ENCODE results near the gene DFFB.

The DFFB gene

GRCh38 chr1:3917761-3918160 is 60.5 kb downstream of the DFFB start:
- TF ChIP-seq TAF1 (IDR thresholded peaks at IDR 0.05; ENCODE audit: borderline replicate concordance, insufficient read depth, low read length): no peak
- no peak for TF ChIP-seq POLR2AphosphoS5 (IDR thresholded peaks at IDR 0.05; ENCODE audit: low read depth, low read length)
- TF ChIP-seq REST (IDR thresholded peaks at IDR 0.05; ENCODE audit: insufficient read depth in 1 of 2, low read depth in 2 of 2, low read length in 2 of 2): no peak
- TF ChIP-seq SIN3A (IDR thresholded peaks at IDR 0.05; ENCODE audit: borderline replicate concordance, insufficient read depth, low read length): no peak
- no peak for TF ChIP-seq FOXP2 (optimal IDR thresholded peaks at IDR 0.05; ENCODE audit: borderline replicate concordance, extremely low read depth, extremely low read length, insufficient read depth)

GRCh38 chr1:3918966-3919611 is 61.8 kb downstream of the DFFB start:
- TF ChIP-seq TAF1 (IDR thresholded peaks at IDR 0.05; ENCODE audit: borderline replicate concordance, insufficient read depth, low read length): no peak
- no peak for TF ChIP-seq REST (IDR thresholded peaks at IDR 0.05; ENCODE audit: insufficient read depth in 1 of 2, low read depth in 2 of 2, low read length in 2 of 2)
- no peak for TF ChIP-seq SIN3A (IDR thresholded peaks at IDR 0.05; ENCODE audit: borderline replicate concordance, insufficient read depth, low read length)
- no peak for TF ChIP-seq FOXP2 (optimal IDR thresholded peaks at IDR 0.05; ENCODE audit: borderline replicate concordance, extremely low read depth, extremely low read length, insufficient read depth)
- no peak for TF ChIP-seq POLR2AphosphoS5 (IDR thresholded peaks at IDR 0.05; ENCODE audit: low read depth, low read length)

GRCh38 chr1:3919706-3920105 is 62.4 kb downstream of the DFFB start:
- TF ChIP-seq FOXP2 (optimal IDR thresholded peaks at IDR 0.05; ENCODE audit: borderline replicate concordance, extremely low read depth, extremely low read length, insufficient read depth): no peak
- TF ChIP-seq POLR2AphosphoS5 (IDR thresholded peaks at IDR 0.05; ENCODE audit: low read depth, low read length): no peak
- TF ChIP-seq TAF1 (IDR thresholded peaks at IDR 0.05; ENCODE audit: borderline replicate concordance, insufficient read depth, low read length): no peak
- TF ChIP-seq REST (IDR thresholded peaks at IDR 0.05; ENCODE audit: insufficient read depth in 1 of 2, low read depth in 2 of 2, low read length in 2 of 2): no peak
- TF ChIP-seq SIN3A (IDR thresholded peaks at IDR 0.05; ENCODE audit: borderline replicate concordance, insufficient read depth, low read length): no peak

- TF ChIP-seq FOXP2 (optimal IDR thresholded peaks at IDR 0.05; ENCODE audit: borderline replicate concordance, extremely low read depth, extremely low read length, insufficient read depth) (no peak), POLR2AphosphoS5 (IDR thresholded peaks at IDR 0.05; ENCODE audit: low read depth, low read length) (no peak)
Measured at GRCh38 chr1:3921765-3922164, 64.5 kb downstream of the DFFB start.

- TF ChIP-seq TAF1 (IDR thresholded peaks at IDR 0.05; ENCODE audit: borderline replicate concordance, insufficient read depth, low read length): no peak
- no peak for TF ChIP-seq REST (IDR thresholded peaks at IDR 0.05; ENCODE audit: insufficient read depth in 1 of 2, low read depth in 2 of 2, low read length in 2 of 2)
- TF ChIP-seq SIN3A (IDR thresholded peaks at IDR 0.05; ENCODE audit: borderline replicate concordance, insufficient read depth, low read length): no peak
- TF ChIP-seq POLR2AphosphoS5 (IDR thresholded peaks at IDR 0.05; ENCODE audit: low read depth, low read length): no peak
- TF ChIP-seq FOXP2 (optimal IDR thresholded peaks at IDR 0.05; ENCODE audit: borderline replicate concordance, extremely low read depth, extremely low read length, insufficient read depth): no peak
Measured at GRCh38 chr1:3922201-3922725, 65.0 kb downstream of the DFFB start.
